Measurements from ENCODE around the gene VPS8. TPM values are rescaled to one million over a fixed set of nuclear protein-coding genes. Genes with fewer than 3 reads are reported as not detected.
A peak's percentile ranks its signal among the peaks of the same experiment; 100 is the strongest.

The VPS8 gene
- total RNA-seq, 1 experiment from 2014 or later = 33.8 TPM

DNA sequence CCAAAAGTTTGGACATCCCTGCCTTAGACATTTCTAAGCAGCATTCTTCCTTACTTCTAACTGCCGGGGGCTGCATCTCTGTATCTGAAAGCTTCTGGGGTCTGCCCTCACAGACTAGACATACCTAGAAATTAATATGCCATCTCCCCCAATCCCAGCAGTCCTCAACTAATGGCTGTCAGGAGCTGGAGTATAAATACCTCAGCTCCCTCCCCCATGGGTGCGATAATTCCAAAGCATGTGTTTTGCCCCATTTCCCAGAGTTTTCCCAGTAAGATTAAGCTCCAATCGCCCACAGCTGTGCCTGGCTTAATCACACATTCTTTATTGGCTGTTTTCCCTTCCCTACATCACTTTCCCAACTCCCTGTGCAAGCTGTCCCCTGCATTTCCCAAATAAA is 13.8 kb upstream of the VPS8 start:
- BruUV-seq (replicated peaks) = no TSS peak
- peaks cover 49% of the 10 kb centered on the region for H3K27me3 Mint-ChIP-seq (ENCODE audit: insufficient read depth, unreplicated experiment)

DNA sequence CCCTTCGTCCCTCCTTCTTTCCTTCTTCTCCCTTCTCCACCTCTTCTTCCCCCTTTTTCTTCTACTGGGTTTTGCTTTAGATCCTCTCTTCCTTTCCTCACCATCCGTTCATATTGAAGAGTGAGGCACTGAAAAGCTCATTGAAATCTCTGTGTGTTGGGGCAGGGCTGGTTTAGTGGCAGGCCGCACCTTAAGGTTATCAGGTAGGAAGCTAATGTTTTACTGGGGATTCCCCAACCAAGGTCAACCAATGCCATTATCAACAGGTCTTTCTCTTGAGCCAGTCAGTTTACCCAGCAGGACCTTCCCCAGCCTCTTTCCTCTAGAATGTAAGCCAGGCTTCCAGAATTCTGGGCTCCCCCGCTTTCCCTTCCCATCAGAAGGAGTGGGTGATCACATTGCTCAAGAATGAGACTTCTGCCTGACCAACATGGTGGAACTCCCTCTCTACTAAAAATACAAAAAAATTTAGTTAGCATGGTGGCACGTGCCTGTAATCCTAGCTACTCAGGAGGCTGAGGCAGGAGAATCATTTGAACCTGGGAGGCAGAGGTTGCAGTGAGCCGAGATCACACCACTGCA is 11.5 kb upstream of the VPS8 start:
- H3K27me3 Mint-ChIP-seq (ENCODE audit: insufficient read depth, unreplicated experiment) = peaks cover 49% of the 10 kb centered on the region
- DNase-seq (ENCODE audit: unreplicated experiment) = no peak
- TF ChIP-seq, protein P1, sequence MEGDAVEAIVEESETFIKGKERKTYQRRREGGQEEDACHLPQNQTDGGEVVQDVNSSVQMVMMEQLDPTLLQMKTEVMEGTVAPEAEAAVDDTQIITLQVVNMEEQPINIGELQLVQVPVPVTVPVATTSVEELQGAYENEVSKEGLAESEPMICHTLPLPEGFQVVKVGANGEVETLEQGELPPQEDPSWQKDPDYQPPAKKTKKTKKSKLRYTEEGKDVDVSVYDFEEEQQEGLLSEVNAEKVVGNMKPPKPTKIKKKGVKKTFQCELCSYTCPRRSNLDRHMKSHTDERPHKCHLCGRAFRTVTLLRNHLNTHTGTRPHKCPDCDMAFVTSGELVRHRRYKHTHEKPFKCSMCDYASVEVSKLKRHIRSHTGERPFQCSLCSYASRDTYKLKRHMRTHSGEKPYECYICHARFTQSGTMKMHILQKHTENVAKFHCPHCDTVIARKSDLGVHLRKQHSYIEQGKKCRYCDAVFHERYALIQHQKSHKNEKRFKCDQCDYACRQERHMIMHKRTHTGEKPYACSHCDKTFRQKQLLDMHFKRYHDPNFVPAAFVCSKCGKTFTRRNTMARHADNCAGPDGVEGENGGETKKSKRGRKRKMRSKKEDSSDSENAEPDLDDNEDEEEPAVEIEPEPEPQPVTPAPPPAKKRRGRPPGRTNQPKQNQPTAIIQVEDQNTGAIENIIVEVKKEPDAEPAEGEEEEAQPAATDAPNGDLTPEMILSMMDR (IDR thresholded peaks at IDR 0.05; ENCODE audit: unreplicated experiment) = no peak
- no peaks in the 10 kb centered on the region for H3K9me3 Mint-ChIP-seq (ENCODE audit: unreplicated experiment)
- intact Hi-C loops (cut with micrococcal nuclease) = no loop called here
- ChIA-PET POLR2A (interaction anchor here (0.7 to 2.6 kb wide), 3 partner anchors 11 to 269 kb away, joined by 3 to 7 read pairs (median 6); partner anchors contain the start of gene VPS8), CTCF (interaction anchor here (0.7 to 5.7 kb wide), 5 partner anchors 22 to 447 kb away, joined by 3 to 32 read pairs (median 3); no protein-coding TSS in a partner anchor)
- H3K36me3 Mint-ChIP-seq (ENCODE audit: insufficient read depth, unreplicated experiment) = no peaks in the 10 kb centered on the region
- no peak overlapping the region for H3K4me3 Mint-ChIP-seq (ENCODE audit: unreplicated experiment)
- H3K27ac Mint-ChIP-seq (ENCODE audit: low read depth, unreplicated experiment) = no peak overlapping the region
- peaks cover 8% of the 10 kb centered on the region for H3K4me1 Mint-ChIP-seq (ENCODE audit: insufficient read depth, unreplicated experiment)
- no TSS peak for BruUV-seq (replicated peaks)

More for the DNA sequence above, 13.8 kb upstream of the VPS8 start:
- intact Hi-C loops (cut with micrococcal nuclease) = no loop called here
- no peak for DNase-seq (ENCODE audit: unreplicated experiment)
- Mint-ChIP-seq H3K27ac (ENCODE audit: low read depth, unreplicated experiment) (no peak overlapping the region), H3K4me3 (ENCODE audit: unreplicated experiment) (no peak overlapping the region), H3K36me3 (ENCODE audit: insufficient read depth, unreplicated experiment) (no peaks in the 10 kb centered on the region), H3K9me3 (ENCODE audit: unreplicated experiment) (no peaks in the 10 kb centered on the region), H3K4me1 (ENCODE audit: insufficient read depth, unreplicated experiment) (peaks cover 6% of the 10 kb centered on the region)
- POLR2A ChIA-PET = no interaction called here
- CTCF ChIA-PET = interaction anchor here (0.7 to 0.9 kb wide), 2 partner anchors 12 to 14 kb away, joined by 3 read pairs; partner anchors contain the start of gene VPS8
- TF ChIP-seq, protein P1 (IDR thresholded peaks at IDR 0.05; ENCODE audit: unreplicated experiment) = no peak

DNA sequence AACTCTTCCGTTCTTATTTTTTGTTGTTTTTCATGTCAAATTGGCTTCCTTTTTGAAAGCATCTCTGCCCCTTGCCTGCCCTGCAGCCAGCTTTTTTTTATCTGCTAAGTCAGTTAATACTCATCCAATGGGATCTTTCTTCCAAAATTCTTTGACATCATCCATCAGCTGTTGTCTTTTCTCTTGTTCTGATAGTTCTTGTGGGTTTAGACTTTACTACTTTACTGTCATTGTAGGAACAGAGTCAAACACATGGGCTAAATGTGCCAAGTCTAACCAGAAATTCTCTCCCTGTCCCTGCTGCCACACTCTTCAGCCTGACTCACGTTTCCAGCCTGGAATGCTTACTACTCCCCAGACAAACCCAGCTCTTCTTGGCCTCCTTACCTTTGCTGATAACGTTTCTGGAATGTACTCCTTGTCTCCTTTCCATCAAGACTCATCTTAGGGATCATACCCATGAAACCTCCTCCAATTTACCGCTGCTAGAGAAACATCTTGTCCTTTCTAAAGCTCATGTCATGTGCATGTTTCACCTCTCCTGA is 10.7 kb upstream of the VPS8 start:
- no peaks in the 10 kb centered on the region for H3K36me3 Mint-ChIP-seq (ENCODE audit: insufficient read depth, unreplicated experiment)
- peak overlapping the region; percentile 13 for H3K27ac Mint-ChIP-seq (ENCODE audit: low read depth, unreplicated experiment)
- BruUV-seq (replicated peaks) = no TSS peak
- peaks cover 12% of the 10 kb centered on the region for H3K4me1 Mint-ChIP-seq (ENCODE audit: insufficient read depth, unreplicated experiment)
- DNase-seq (ENCODE audit: unreplicated experiment) = no peak
- ChIA-PET CTCF (interaction anchor here (0.6 to 5.7 kb wide), 7 partner anchors 15 to 448 kb away, joined by 3 to 32 read pairs (median 3); no protein-coding TSS in a partner anchor), POLR2A (interaction anchor here (0.7 to 2.6 kb wide), 2 partner anchors 10 to 13 kb away, joined by 3 to 7 read pairs; partner anchors contain the start of gene VPS8)
- TF ChIP-seq, protein P1 (IDR thresholded peaks at IDR 0.05; ENCODE audit: unreplicated experiment) = no peak
- peaks cover 48% of the 10 kb centered on the region for H3K27me3 Mint-ChIP-seq (ENCODE audit: insufficient read depth, unreplicated experiment)
- no peak overlapping the region for H3K4me3 Mint-ChIP-seq (ENCODE audit: unreplicated experiment)
- intact Hi-C loops (cut with micrococcal nuclease) = no loop called here
- H3K9me3 Mint-ChIP-seq (ENCODE audit: unreplicated experiment) = no peaks in the 10 kb centered on the region

- TF ChIP-seq, protein P1 (IDR thresholded peaks at IDR 0.05; ENCODE audit: unreplicated experiment) = no peak
- Mint-ChIP-seq H3K36me3 (ENCODE audit: insufficient read depth, unreplicated experiment) (no peaks in the 10 kb centered on the region), H3K4me3 (ENCODE audit: unreplicated experiment) (no peak overlapping the region), H3K27me3 (ENCODE audit: insufficient read depth, unreplicated experiment) (peaks cover 40% of the 10 kb centered on the region), H3K4me1 (ENCODE audit: insufficient read depth, unreplicated experiment) (peaks cover 12% of the 10 kb centered on the region), H3K9me3 (ENCODE audit: unreplicated experiment) (no peaks in the 10 kb centered on the region), H3K27ac (ENCODE audit: low read depth, unreplicated experiment) (no peak overlapping the region)
- intact Hi-C loops (cut with micrococcal nuclease) = no loop called here
- BruUV-seq (replicated peaks) = no TSS peak
- POLR2A ChIA-PET = interaction anchor here (2.6 kb wide), 1 partner anchor 9 kb away, joined by 7 read pairs; the partner anchor contains the start of gene VPS8
- CTCF ChIA-PET = interaction anchor here (0.8 to 5.7 kb wide), 8 partner anchors 12 to 238 kb away, joined by 3 to 32 read pairs (median 4); no protein-coding TSS in a partner anchor
- no peak for DNase-seq (ENCODE audit: unreplicated experiment)
Observed at GRCh38 chr3:184802150-184802549, 9.8 kb upstream of the VPS8 start.
